Forelimb muscle (tissue), 1 donor: Measurements from ENCODE around the gene PIGK. TPM values are rescaled to one million over a fixed set of nuclear protein-coding genes. Genes with fewer than 3 reads are reported as not detected.
"Not testable (repeated sequence)": the region's sequence is repeated elsewhere in the genome, so short reads cannot be mapped to it uniquely, and the experiment has no call there.

ENCODE experiments used
- DNase-seq: peaks from one replicate; pipeline ENCODE4 v3.0.0-alpha.2; 2013; ENCODE audit warnings: low read depth
- polyA plus RNA-seq: library from polyadenylated mRNA; unstranded; fragments of 120-200 nt; gene quantifications from one replicate; pipeline ENCODE4 v1.2.1, GENCODE V29; 2013; ENCODE audit not compliant: insufficient read length

The PIGK gene
- polyA plus RNA-seq, 1 donor, result 22.7 TPM

- DNase-seq, result no peak
Observed at GRCh38 chr1:77193951-77194350, 25.3 kb downstream of the PIGK start.

DNA sequence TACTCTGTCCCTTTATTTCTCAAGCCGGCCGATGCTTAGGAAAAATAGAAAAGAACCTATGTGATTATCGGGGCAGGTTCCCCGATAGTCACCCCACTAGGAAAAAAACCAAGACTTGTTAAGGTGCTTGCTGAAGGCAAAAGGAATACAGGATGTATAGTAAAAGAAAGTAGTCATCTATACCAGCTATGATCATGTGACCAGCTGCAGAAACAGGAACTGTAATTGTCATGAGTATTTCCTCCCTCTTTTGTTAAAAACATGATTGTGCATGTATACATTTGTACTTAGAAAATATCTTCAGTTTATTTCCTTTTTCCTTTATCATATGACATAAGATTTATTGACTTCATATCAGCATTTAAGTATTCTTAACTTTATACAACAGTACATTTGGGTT lies 30.5 kb downstream of the PIGK start:
- DNase-seq, result no peak

GRCh38 chr1:77186907-77187306 lies 32.3 kb downstream of the PIGK start:
- not testable (repeated sequence) for DNase-seq

DNA sequence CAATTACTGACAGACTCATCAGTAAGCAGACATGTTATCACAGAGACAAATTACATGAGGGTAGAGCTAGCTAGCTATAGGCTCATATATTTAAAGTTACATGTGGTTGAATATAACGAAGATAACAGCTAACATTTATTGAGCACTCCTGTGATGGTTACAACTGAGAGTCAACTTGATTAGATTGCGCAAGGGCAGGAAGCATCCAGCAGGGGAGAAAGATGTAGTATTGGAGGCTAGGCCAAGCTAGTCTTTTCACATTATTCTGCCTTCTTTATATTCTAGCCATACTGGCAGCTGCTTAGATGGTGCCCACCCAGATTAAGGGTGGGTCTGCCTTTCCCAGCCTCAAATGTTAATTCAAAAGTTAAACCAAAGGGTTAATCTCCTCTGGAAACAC lies 37.1 kb downstream of the PIGK start:
- DNase-seq, result no peak

- no peak for DNase-seq
Observed at GRCh38 chr1:77179632-77180031, 39.6 kb downstream of the PIGK start.

GRCh38 chr1:77175230-77175844 lies 43.9 kb downstream of the PIGK start:
- DNase-seq, result no peak

DNA sequence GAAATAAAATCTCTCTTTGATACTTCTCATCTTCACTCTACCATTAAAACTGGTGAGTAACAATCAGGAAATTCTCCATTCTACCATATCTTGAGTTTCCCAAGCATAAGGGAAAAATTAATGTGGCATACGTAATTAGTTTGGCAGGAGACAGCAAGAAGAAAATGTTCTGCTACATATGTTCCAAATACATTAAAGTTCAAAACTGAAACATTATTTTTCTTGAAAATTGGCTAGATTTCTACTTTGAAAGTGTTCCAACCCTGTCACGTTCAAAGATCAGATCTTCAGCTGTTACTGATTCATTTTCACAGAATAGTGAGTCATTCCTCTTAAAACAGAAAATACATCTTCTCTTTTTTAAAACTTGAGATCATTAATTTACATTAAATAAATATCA lies 48.5 kb downstream of the PIGK start:
- DNase-seq, result peak; percentile 20

GRCh38 chr1:77168358-77168757 lies 50.9 kb downstream of the PIGK start:
- DNase-seq, result no peak

DNA sequence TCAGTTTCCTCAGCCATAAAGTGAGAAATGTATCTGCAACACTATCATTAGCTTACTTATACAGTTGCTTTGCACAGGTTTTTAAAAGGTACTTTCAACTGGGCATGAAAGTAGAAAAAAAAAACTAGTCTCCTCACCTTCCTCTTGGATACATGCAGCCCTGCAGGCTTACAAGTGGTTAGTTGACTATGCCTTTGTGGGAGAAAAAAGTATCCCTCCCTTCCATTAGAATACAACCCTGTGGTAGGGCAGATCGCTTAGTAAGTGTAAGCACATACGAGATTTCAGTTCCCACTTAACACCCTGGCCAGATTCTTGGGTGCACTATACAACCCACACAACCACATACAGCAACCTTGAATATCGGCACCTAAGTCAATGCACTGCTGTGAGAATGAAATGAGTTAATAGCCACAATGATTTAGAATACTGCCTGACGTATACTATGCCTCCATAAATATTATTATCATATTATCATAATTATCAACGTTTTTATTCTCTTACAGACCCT lies 54.7 kb downstream of the PIGK start:
- DNase-seq, result no peak

- not testable (repeated sequence) for DNase-seq
Observed at GRCh38 chr1:77159706-77160105, 59.5 kb downstream of the PIGK start.

GRCh38 chr1:77156214-77156613 lies 63.0 kb downstream of the PIGK start:
- no peak for DNase-seq

GRCh38 chr1:77146270-77146669 lies 73.0 kb downstream of the PIGK start:
- DNase-seq, result no peak

- no peak for DNase-seq
Observed at GRCh38 chr1:77143529-77144121, 75.6 kb downstream of the PIGK start.

GRCh38 chr1:77139389-77139788 lies 79.8 kb downstream of the PIGK start:
- no peak for DNase-seq

DNA sequence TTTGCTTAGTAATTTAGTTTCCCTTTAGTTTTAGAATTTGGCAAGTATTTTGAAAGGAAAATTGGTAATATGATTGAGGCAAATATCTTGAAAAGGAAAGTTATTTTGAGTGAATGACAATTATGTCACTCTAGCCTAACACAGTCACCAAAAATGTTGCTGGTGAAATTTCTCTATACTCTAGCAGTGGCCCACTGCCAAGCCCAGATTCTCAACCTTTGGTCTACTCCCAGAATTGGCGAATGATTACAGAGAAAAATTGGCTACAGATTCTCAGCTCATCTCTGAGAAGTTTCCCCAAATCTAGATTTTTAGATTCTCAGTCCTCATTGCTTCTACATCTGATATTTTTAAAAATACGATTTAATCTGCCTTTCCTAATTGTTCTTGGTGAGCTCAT lies 84.9 kb downstream of the PIGK start:
- DNase-seq, result no peak

GRCh38 chr1:77133731-77134358 lies 85.4 kb downstream of the PIGK start:
- no peak for DNase-seq

DNA sequence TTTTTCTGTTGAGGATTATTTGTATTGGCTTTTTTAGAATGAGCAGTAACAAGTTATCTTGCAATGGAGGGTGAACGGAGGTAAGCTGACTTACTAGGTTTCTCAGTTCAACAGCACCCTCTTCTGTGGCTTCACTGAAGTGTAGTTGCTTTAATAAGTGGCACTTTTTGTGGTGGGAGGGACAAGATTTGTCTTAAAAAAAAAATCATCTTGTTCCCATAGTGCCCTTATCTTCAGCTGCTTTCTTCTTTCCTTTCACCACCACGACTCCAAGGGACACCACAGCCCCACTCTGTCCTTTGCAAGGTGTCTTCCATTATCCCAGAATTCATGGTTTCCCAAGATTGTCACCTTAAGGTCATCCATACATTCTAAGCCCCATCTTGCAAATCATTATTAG lies 92.9 kb downstream of the PIGK start:
- peak; percentile 38 for DNase-seq

GRCh38 chr1:77121503-77121902 lies 97.7 kb downstream of the PIGK start:
- no peak for DNase-seq

DNA sequence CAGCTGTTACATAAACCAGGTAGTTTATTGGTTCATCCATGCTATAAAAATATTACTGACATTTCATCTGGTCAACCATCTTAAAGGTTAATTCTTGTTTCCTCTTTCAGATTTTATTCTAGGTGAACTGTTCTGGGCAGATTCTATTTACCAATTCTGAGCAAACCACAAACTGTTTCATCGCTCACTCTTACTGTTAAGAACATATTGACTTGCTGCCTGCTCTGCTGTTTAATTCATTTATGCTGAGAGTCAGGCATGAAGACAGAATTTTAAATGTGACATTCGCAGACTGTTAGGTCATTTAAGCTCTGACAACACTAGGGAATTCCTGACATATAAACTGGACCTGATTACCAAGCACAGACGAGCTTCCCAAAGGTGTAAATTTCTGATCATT lies 98.3 kb downstream of the PIGK start:
- no peak for DNase-seq

DNA sequence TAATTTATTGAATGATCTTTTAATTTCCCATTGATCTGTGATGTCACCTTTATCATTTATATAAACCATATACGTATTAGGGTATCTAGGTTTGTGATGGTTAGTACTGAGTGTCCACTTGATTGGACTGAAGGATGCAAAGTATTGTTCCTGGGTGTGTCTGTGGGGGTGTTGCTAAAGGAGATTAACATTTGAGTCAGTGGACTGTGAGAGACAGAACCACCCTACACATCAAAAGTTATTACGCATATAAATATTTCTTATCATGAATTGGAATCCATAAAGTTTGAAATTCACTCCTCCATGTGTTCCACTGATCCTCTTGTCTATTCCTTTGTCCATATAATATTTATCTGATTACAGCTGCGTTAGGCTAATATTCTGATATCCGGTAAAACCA lies 100.5 kb downstream of the PIGK start:
- no peak for DNase-seq

GRCh38 chr1:77104672-77105071 lies 114.6 kb downstream of the PIGK start:
- DNase-seq, result no peak

- DNase-seq, result no peak
Observed at GRCh38 chr1:77103486-77103885, 115.7 kb downstream of the PIGK start.

DNA sequence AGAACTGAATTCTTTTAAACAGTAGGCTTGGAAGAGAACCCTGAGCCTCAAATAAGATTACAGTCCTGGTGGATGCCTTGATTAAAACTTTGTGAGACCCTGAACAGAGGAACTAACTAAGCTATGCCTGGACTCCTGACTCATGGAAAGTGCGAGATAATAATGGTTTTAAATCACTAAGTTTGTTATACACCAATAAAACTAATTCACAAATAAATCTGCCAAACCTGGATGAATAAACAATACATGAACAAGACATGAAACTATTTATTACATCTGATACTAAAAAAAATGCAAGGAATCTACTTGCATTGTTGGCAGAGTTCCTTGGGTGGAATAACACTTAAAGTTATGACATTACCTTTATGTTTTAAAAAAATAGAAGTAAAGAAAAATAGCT lies 118.4 kb downstream of the PIGK start:
- DNase-seq, result no peak
